ENCODE data around the gene ABHD12. TPM values are rescaled to one million over a fixed set of nuclear protein-coding genes. Genes with fewer than 3 reads are reported as not detected.

Gene ABHD12
- total and polyA plus RNA-seq, 3 experiments from 2014 or later, result 27.3 to 35.0 (median 27.6) TPM

DNA sequence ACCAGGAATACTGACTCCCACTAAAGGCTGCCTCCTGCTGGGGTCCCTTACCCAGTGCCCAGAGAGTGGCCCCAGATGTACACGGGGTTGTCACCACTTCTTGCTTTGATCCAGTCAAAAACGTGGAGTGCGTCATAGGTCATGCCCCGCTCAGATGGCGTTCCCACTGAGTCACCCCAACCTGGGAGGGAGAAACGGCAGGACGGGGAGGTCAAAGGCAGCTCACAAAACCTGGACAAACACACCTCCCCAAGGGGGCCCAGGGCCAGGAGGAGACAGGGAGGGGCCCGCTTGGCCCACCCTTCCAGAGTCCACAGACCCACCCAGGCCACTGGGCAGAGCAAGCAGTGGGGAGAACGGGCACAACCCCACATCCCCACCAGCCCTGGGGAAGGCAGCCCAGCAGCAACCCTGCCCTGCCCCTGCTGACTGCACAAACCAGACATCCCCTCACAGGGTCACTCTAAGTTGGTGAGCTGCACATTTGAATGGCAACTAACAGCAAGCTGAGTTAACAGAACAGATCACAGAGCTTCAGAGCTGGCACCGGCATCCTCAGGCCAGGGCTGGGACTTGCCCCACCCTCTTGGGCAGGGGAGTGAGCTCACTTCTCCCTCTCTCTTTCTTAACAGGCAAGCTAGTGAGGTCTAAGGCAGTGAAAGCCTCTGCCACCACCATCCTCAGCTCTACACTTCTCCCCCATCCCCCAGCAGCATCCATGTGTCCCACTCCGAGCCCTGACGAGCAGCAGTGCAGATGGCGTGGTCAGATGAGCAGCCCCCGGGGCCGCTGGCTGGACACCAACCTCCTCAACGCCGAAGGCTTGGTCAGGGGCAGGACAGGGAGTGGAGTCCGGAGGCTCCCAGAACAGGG lies 81.0 kb downstream of the ABHD12 start:
- peaks cover 11 to 33% (median 16%) of the 10 kb centered on the region in 3 donors for H3K4me1 Mint-ChIP-seq
- POLR2A ChIA-PET, result no interaction called here
- peak overlapping the region; percentile 38 for H3K27ac ChIP-seq (ENCODE audit: low read depth, low read length)
- no peaks in the 10 kb centered on the region for H3K36me3 ChIP-seq (ENCODE audit: insufficient read depth, low read length)
- H3K4me3 Mint-ChIP-seq, result no peak overlapping the region
- H3K27ac Mint-ChIP-seq, result peak overlapping the region in 4 of 8 donors; percentile 23 to 76 (median 31)
- no peaks in the 10 kb centered on the region for H3K27me3 ChIP-seq (ENCODE audit: insufficient read depth, low read length, poor library complexity, severe bottlenecking)
- peak in 1 of 5 donors; percentile 37 for DNase-seq
- peaks cover 17% of the 10 kb centered on the region for H3K4me1 ChIP-seq (ENCODE audit: insufficient read depth, low read length)
- peaks cover 0 to 2% of the 10 kb centered on the region in 2 donors for H3K27me3 Mint-ChIP-seq
- H3K36me3 Mint-ChIP-seq, result peaks cover 0 to 17% (median 7%) of the 10 kb centered on the region in 3 donors
- no peaks in the 10 kb centered on the region for H3K9me3 ChIP-seq (ENCODE audit: low read length)
- no peak overlapping the region for H3K4me3 ChIP-seq (ENCODE audit: low read length)
- H3K9me3 Mint-ChIP-seq, result no peaks in the 10 kb centered on the region
- CTCF ChIA-PET, result interaction anchor here (1.5 kb wide), 1 partner anchor 13 kb away, joined by 4 read pairs; no protein-coding TSS in a partner anchor

DNA sequence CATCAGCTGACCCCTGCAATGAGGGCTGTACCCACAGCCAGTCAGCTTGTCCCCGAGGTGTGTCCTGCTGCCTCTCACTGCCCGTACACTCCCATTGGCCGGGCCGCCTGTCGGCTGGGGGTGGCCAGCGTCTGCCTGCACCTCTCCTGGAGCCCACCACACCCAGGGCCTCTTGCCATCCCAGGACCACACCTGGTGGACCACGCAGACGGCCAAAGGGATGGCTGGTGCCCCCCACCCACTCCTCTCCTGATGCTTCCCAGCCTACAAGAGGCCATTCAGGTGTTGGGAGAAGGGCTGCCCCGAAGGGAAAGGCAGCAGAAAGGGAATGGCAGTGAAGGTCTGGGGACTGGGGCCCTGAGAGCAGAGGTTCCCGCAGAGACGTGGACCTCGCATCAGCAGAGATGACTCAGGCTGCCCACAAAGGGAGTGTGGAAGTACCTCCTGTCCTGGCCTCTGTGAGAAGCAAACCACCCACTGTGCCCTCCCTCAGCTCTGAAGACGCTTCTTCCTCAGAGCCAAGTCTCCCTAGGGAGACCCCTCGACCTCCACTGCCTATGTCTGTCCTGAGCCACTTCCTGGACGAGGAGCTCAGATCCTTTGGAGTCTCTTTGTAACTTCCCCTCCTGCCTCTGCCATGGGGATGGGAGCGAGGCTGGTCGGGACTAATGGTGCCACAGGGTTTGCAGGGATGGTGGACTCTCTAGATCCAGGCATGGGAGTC lies 81.8 kb downstream of the ABHD12 start:
- Mint-ChIP-seq H3K9me3 (no peaks in the 10 kb centered on the region), H3K4me3 (no peak overlapping the region), H3K36me3 (peaks cover 0 to 18% (median 7%) of the 10 kb centered on the region in 3 donors), H3K27ac (no peak overlapping the region), H3K27me3 (peaks cover 0 to 2% of the 10 kb centered on the region in 2 donors), H3K4me1 (peaks cover 11 to 28% (median 16%) of the 10 kb centered on the region in 3 donors)
- Histone ChIP-seq H3K4me1 (ENCODE audit: insufficient read depth, low read length) (peaks cover 17% of the 10 kb centered on the region), H3K27ac (ENCODE audit: low read depth, low read length) (no peak overlapping the region), H3K36me3 (ENCODE audit: insufficient read depth, low read length) (no peaks in the 10 kb centered on the region), H3K4me3 (ENCODE audit: low read length) (no peak overlapping the region), H3K9me3 (ENCODE audit: low read length) (no peaks in the 10 kb centered on the region), H3K27me3 (ENCODE audit: insufficient read depth, low read length, poor library complexity, severe bottlenecking) (no peaks in the 10 kb centered on the region)
- POLR2A ChIA-PET, result no interaction called here
- DNase-seq, result peak in 1 of 5 donors; percentile 39
- CTCF ChIA-PET, result no interaction called here

GRCh38 chr20:25308083-25308491 lies 82.5 kb downstream of the ABHD12 start:
- peaks cover 0 to 25% (median 7%) of the 10 kb centered on the region in 3 donors for H3K36me3 Mint-ChIP-seq
- Histone ChIP-seq H3K9me3 (ENCODE audit: low read length) (no peaks in the 10 kb centered on the region), H3K4me3 (ENCODE audit: low read length) (no peak overlapping the region), H3K36me3 (ENCODE audit: insufficient read depth, low read length) (no peaks in the 10 kb centered on the region), H3K4me1 (ENCODE audit: insufficient read depth, low read length) (peaks cover 17% of the 10 kb centered on the region), H3K27ac (ENCODE audit: low read depth, low read length) (no peak overlapping the region), H3K27me3 (ENCODE audit: insufficient read depth, low read length, poor library complexity, severe bottlenecking) (no peaks in the 10 kb centered on the region)
- peak in 1 of 5 donors; percentile 26 for DNase-seq
- peaks cover 0 to 2% of the 10 kb centered on the region in 2 donors for H3K27me3 Mint-ChIP-seq
- ChIA-PET POLR2A (no interaction called here), CTCF (no interaction called here)
- H3K9me3 Mint-ChIP-seq, result no peaks in the 10 kb centered on the region
- H3K4me3 Mint-ChIP-seq, result no peak overlapping the region
- no peak overlapping the region for H3K27ac Mint-ChIP-seq
- peaks cover 11 to 25% (median 16%) of the 10 kb centered on the region in 3 donors for H3K4me1 Mint-ChIP-seq

DNA sequence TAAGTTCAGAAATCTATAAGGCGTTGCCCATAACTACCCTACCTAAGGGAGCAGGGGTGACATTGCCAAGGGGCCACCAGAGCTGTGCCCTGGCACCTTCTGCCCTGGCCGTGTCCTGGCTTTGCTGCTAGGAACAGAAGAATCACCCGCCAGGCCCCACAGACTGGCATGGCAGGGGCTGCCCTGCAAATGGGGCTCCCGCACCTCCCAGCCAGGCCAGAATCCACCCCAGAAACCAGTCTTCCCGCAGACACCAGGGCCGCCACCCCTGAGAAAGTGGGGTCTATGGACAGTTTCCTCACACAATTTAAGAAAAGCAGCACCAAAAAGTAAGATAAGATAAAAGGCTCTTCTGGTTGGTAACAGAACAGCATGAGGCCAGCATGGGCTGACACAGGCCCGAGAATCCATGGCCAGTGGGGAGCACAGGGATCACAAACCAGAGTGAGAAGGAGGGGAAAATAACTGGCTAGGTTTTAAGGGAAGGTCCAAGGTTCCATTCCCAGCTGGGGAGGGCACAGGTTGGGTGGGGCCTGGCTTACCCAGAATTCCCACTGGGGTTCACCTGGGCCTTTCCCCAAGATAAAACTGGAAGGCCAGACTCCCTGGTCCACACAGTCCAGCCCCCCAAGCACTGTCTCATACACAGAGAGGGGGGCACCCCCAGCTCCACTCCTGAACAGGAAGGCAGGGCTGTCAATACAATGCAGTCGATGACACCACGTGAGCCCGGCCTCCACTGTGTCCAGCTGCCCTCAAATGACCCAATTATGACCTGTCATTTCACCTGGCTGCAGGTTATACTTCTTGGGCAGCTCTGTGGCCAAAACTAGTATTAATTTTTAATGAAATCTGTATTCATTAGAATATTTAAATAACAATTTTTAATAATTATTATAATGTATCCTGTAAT lies 83.4 kb downstream of the ABHD12 start:
- CTCF ChIA-PET, result no interaction called here
- Histone ChIP-seq H3K4me3 (ENCODE audit: low read length) (no peak overlapping the region), H3K36me3 (ENCODE audit: insufficient read depth, low read length) (no peaks in the 10 kb centered on the region), H3K27ac (ENCODE audit: low read depth, low read length) (no peak overlapping the region), H3K4me1 (ENCODE audit: insufficient read depth, low read length) (peaks cover 17% of the 10 kb centered on the region), H3K27me3 (ENCODE audit: insufficient read depth, low read length, poor library complexity, severe bottlenecking) (no peaks in the 10 kb centered on the region), H3K9me3 (ENCODE audit: low read length) (no peaks in the 10 kb centered on the region)
- H3K27me3 Mint-ChIP-seq, result peaks cover 0 to 2% of the 10 kb centered on the region in 2 donors
- peaks cover 0 to 32% (median 7%) of the 10 kb centered on the region in 3 donors for H3K36me3 Mint-ChIP-seq
- H3K27ac Mint-ChIP-seq, result peak overlapping the region in 3 of 8 donors; percentile 11 to 56 (median 21)
- POLR2A ChIA-PET, result no interaction called here
- no peaks in the 10 kb centered on the region for H3K9me3 Mint-ChIP-seq
- no peak overlapping the region for H3K4me3 Mint-ChIP-seq
- peaks cover 11 to 24% (median 16%) of the 10 kb centered on the region in 3 donors for H3K4me1 Mint-ChIP-seq
- DNase-seq, result no peak

GRCh38 chr20:25304025-25304549 lies 86.5 kb downstream of the ABHD12 start:
- Histone ChIP-seq H3K36me3 (ENCODE audit: insufficient read depth, low read length) (no peaks in the 10 kb centered on the region), H3K27me3 (ENCODE audit: insufficient read depth, low read length, poor library complexity, severe bottlenecking) (no peaks in the 10 kb centered on the region), H3K4me3 (ENCODE audit: low read length) (no peak overlapping the region), H3K27ac (ENCODE audit: low read depth, low read length) (no peak overlapping the region), H3K9me3 (ENCODE audit: low read length) (no peaks in the 10 kb centered on the region), H3K4me1 (ENCODE audit: insufficient read depth, low read length) (no peaks in the 10 kb centered on the region)
- POLR2A ChIA-PET, result no interaction called here
- DNase-seq, result no peak
- H3K4me1 Mint-ChIP-seq, result no peaks in the 10 kb centered on the region
- H3K27me3 Mint-ChIP-seq, result peaks cover 0 to 2% of the 10 kb centered on the region in 2 donors
- no peak overlapping the region for H3K27ac Mint-ChIP-seq
- no peaks in the 10 kb centered on the region for H3K9me3 Mint-ChIP-seq
- CTCF ChIA-PET, result no interaction called here
- no peak overlapping the region for H3K4me3 Mint-ChIP-seq
- peaks cover 0 to 44% (median 2%) of the 10 kb centered on the region in 3 donors for H3K36me3 Mint-ChIP-seq

GRCh38 chr20:25303292-25304024 lies 87.2 kb downstream of the ABHD12 start:
- Mint-ChIP-seq H3K4me3 (no peak overlapping the region), H3K27me3 (peaks cover 0 to 1% of the 10 kb centered on the region in 2 donors), H3K27ac (no peak overlapping the region), H3K4me1 (no peaks in the 10 kb centered on the region), H3K9me3 (no peaks in the 10 kb centered on the region), H3K36me3 (peaks cover 0 to 46% (median 2%) of the 10 kb centered on the region in 3 donors)
- Histone ChIP-seq H3K4me1 (ENCODE audit: insufficient read depth, low read length) (no peaks in the 10 kb centered on the region), H3K36me3 (ENCODE audit: insufficient read depth, low read length) (no peaks in the 10 kb centered on the region), H3K4me3 (ENCODE audit: low read length) (no peak overlapping the region), H3K9me3 (ENCODE audit: low read length) (no peaks in the 10 kb centered on the region), H3K27me3 (ENCODE audit: insufficient read depth, low read length, poor library complexity, severe bottlenecking) (no peaks in the 10 kb centered on the region), H3K27ac (ENCODE audit: low read depth, low read length) (no peak overlapping the region)
- ChIA-PET CTCF (no interaction called here), POLR2A (no interaction called here)
- no peak for DNase-seq

DNA sequence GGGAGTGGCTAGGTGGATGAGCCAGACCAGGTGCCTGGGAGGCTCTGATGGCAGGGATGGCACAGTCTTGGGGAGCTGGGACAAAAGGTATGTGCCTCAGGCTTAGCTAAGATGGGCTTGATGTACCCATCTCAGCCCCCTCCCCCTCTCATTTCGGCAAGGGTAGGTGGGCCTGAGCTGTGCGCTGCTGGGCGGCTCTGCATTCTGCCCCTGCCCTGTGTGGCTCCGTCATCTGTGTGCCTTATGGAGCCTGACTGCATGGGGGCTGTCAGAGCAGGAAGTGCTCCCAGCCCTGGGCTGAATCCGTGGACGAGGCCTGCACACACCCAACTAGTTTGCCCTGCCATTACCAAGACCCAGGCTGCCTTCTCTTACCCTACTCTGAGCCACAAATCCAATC lies 88.0 kb downstream of the ABHD12 start:
- Histone ChIP-seq H3K4me1 (ENCODE audit: insufficient read depth, low read length) (no peaks in the 10 kb centered on the region), H3K27me3 (ENCODE audit: insufficient read depth, low read length, poor library complexity, severe bottlenecking) (no peaks in the 10 kb centered on the region), H3K36me3 (ENCODE audit: insufficient read depth, low read length) (no peaks in the 10 kb centered on the region), H3K4me3 (ENCODE audit: low read length) (no peak overlapping the region), H3K9me3 (ENCODE audit: low read length) (no peaks in the 10 kb centered on the region), H3K27ac (ENCODE audit: low read depth, low read length) (no peak overlapping the region)
- Mint-ChIP-seq H3K36me3 (peaks cover 0 to 49% (median 2%) of the 10 kb centered on the region in 3 donors), H3K4me3 (no peak overlapping the region), H3K27me3 (no peaks in the 10 kb centered on the region), H3K27ac (peak overlapping the region in 2 of 8 donors; percentile 63 to 70), H3K9me3 (no peaks in the 10 kb centered on the region), H3K4me1 (no peaks in the 10 kb centered on the region)
- DNase-seq, result no peak
- CTCF ChIA-PET, result no interaction called here
- POLR2A ChIA-PET, result no interaction called here

Measured in CD8-positive, alpha-beta memory T cell (primary cell).